Mesendoderm (in vitro differentiated cells): Measurements from ENCODE around the gene FOXO6.

Experiments used
- DNase-seq: peaks from one replicate; pipeline ENCODE4 v3.0.0; 2013
- H2AK5ac ChIP-seq: 2 replicates; pipeline ENCODE4 v1.6.1; 2013; ENCODE audit warnings: low read length, inconsistent platforms
- H2BK120ac ChIP-seq: 2 replicates; pipeline ENCODE4 v1.6.1; 2013; ENCODE audit warnings: low read depth, mild to moderate bottlenecking, low read length, moderate library complexity, mixed read lengths
- H2BK15ac ChIP-seq: replicated peaks from 2 replicates; pipeline ENCODE4 v1.6.1; 2013; ENCODE audit warnings: low read depth, mild to moderate bottlenecking, moderate library complexity
- H2BK5ac ChIP-seq: 2 replicates; pipeline ENCODE4 v1.6.1; 2013; ENCODE audit warnings: low read length, inconsistent platforms
- H3K18ac ChIP-seq: 2 replicates; pipeline ENCODE4 v1.6.1; 2013; ENCODE audit warnings: mild to moderate bottlenecking, low read length, mixed read lengths
- H3K23ac ChIP-seq: one replicate; pipeline ENCODE4 v1.6.1; 2013; ENCODE audit warnings: low read length
- H3K27ac ChIP-seq: 2 replicates; pipeline ENCODE4 v1.5.1; 2013; ENCODE audit warnings: low read depth, mild to moderate bottlenecking, inconsistent platforms, low read length, moderate library complexity
- H3K27me3 ChIP-seq: 2 replicates; pipeline ENCODE4 v1.6.1; 2013; ENCODE audit warnings: low read length, control low read depth, mild to moderate bottlenecking, inconsistent platforms; ENCODE audit not compliant: insufficient read depth, poor library complexity
- H3K36me3 ChIP-seq: 2 replicates; pipeline ENCODE4 v1.6.1; 2013; ENCODE audit warnings: low read length, inconsistent platforms; ENCODE audit not compliant: control insufficient read depth, insufficient read depth
- H3K4ac ChIP-seq: one replicate; pipeline ENCODE4 v1.6.1; 2013; ENCODE audit warnings: low read depth, mild to moderate bottlenecking, low read length, moderate library complexity
- H3K4me1 ChIP-seq: 2 replicates; pipeline ENCODE4 v1.6.1; 2013; ENCODE audit warnings: low read depth, low read length, inconsistent platforms; ENCODE audit not compliant: control insufficient read depth
- H3K4me2 ChIP-seq: 2 replicates; pipeline ENCODE4 v1.6.1; 2013; ENCODE audit warnings: low read length
- H3K4me3 ChIP-seq: 2 replicates; pipeline ENCODE4 v1.5.1; 2013; ENCODE audit warnings: mild to moderate bottlenecking, low read length
- H3K56ac ChIP-seq: one replicate; pipeline ENCODE4 v1.6.1; 2013; ENCODE audit warnings: low read length
- H3K79me1 ChIP-seq: 2 replicates; pipeline ENCODE4 v1.6.1; 2013; ENCODE audit warnings: low read length, inconsistent platforms
- H3K79me2 ChIP-seq: 2 replicates; pipeline ENCODE4 v1.6.1; 2013; ENCODE audit warnings: mild to moderate bottlenecking, low read length; ENCODE audit not compliant: control insufficient read depth, insufficient read depth
- H3K9ac ChIP-seq: 2 replicates; pipeline ENCODE4 v1.6.1; 2013; ENCODE audit warnings: low read length, inconsistent platforms
- H4K5ac ChIP-seq: one replicate; pipeline ENCODE4 v1.6.1; 2013; ENCODE audit warnings: low read length
- H4K8ac ChIP-seq: one replicate; pipeline ENCODE4 v1.6.1; 2013; ENCODE audit warnings: low read depth, mild to moderate bottlenecking, control low read depth, low read length, moderate library complexity
- WGBS: extraction: QIAGEN DNeasy Blood & Tissue Kit; methylation state at CpG from one replicate; pipeline ENCODE4 v1.1.7; 2013; ENCODE audit warnings: low lambda C conversion rate, missing lambda C conversion rate; ENCODE audit not compliant: insufficient coverage; ENCODE audit errors: extremely low coverage; 5-methylcytosine and 5-hydroxymethylcytosine counted together

Gene FOXO6

GRCh38 chr1:41416081-41416480, 54.8 kb downstream of the FOXO6 start:
- H2AK5ac ChIP-seq: no peak overlapping the region
- no peak overlapping the region for H4K8ac ChIP-seq
- no peak for DNase-seq
- H3K4me1 ChIP-seq: no peaks in the 10 kb centered on the region
- no peaks in the 10 kb centered on the region for H3K79me1 ChIP-seq
- no peak overlapping the region for H3K27ac ChIP-seq
- H2BK120ac ChIP-seq: no peak overlapping the region
- H3K27me3 ChIP-seq: no peaks in the 10 kb centered on the region
- WGBS: no CpG with 5 or more reads among the region's 5 CpGs
- no peak overlapping the region for H3K23ac ChIP-seq
- H3K4me2 ChIP-seq: no peak overlapping the region
- H3K9ac ChIP-seq: no peak overlapping the region
- H3K4me3 ChIP-seq: no peak overlapping the region
- no peak overlapping the region for H3K18ac ChIP-seq
- no peak overlapping the region for H2BK15ac ChIP-seq
- no peak overlapping the region for H3K4ac ChIP-seq
- no peaks in the 10 kb centered on the region for H3K79me2 ChIP-seq
- no peak overlapping the region for H3K56ac ChIP-seq
- no peak overlapping the region for H2BK5ac ChIP-seq
- H4K5ac ChIP-seq: no peak overlapping the region
- no peaks in the 10 kb centered on the region for H3K36me3 ChIP-seq

- Histone ChIP-seq H3K56ac (no peak overlapping the region), H3K79me1 (no peaks in the 10 kb centered on the region), H4K5ac (no peak overlapping the region), H4K8ac (no peak overlapping the region), H3K79me2 (no peaks in the 10 kb centered on the region), H3K27ac (no peak overlapping the region), H3K18ac (no peak overlapping the region), H3K36me3 (no peaks in the 10 kb centered on the region), H3K4me3 (no peak overlapping the region), H2BK5ac (no peak overlapping the region), H2BK15ac (no peak overlapping the region), H3K4me2 (no peak overlapping the region), H3K9ac (no peak overlapping the region), H2BK120ac (no peak overlapping the region), H2AK5ac (no peak overlapping the region), H3K4me1 (no peaks in the 10 kb centered on the region), H3K23ac (no peak overlapping the region), H3K4ac (no peak overlapping the region), H3K27me3 (no peaks in the 10 kb centered on the region)
- DNase-seq: peak; percentile 86
- WGBS: no CpG with 5 or more reads among the region's 18 CpGs
Observed at GRCh38 chr1:41416552-41417334, 55.5 kb downstream of the FOXO6 start.

GRCh38 chr1:41417335-41417682, 56.1 kb downstream of the FOXO6 start:
- Histone ChIP-seq H3K79me1 (no peaks in the 10 kb centered on the region), H2BK15ac (no peak overlapping the region), H2BK5ac (no peak overlapping the region), H2AK5ac (no peak overlapping the region), H3K18ac (no peak overlapping the region), H3K4me2 (no peak overlapping the region), H3K4me3 (no peak overlapping the region), H3K9ac (no peak overlapping the region), H4K8ac (no peak overlapping the region), H3K56ac (no peak overlapping the region), H3K23ac (no peak overlapping the region), H3K36me3 (no peaks in the 10 kb centered on the region), H3K79me2 (no peaks in the 10 kb centered on the region), H3K4me1 (no peaks in the 10 kb centered on the region), H3K27me3 (no peaks in the 10 kb centered on the region), H4K5ac (no peak overlapping the region), H3K27ac (no peak overlapping the region), H3K4ac (no peak overlapping the region), H2BK120ac (no peak overlapping the region)
- DNase-seq: no peak
- WGBS: no CpG with 5 or more reads among the region's 1 CpG

- H3K56ac ChIP-seq: no peak overlapping the region
- H3K36me3 ChIP-seq: no peaks in the 10 kb centered on the region
- no peak overlapping the region for H3K4ac ChIP-seq
- H3K27me3 ChIP-seq: no peaks in the 10 kb centered on the region
- no peak overlapping the region for H2AK5ac ChIP-seq
- no peak overlapping the region for H2BK120ac ChIP-seq
- no peaks in the 10 kb centered on the region for H3K4me1 ChIP-seq
- H3K4me3 ChIP-seq: no peak overlapping the region
- no peak overlapping the region for H3K27ac ChIP-seq
- H4K5ac ChIP-seq: no peak overlapping the region
- no peak for DNase-seq
- no peaks in the 10 kb centered on the region for H3K79me1 ChIP-seq
- H3K9ac ChIP-seq: no peak overlapping the region
- no peak overlapping the region for H3K23ac ChIP-seq
- no peak overlapping the region for H2BK5ac ChIP-seq
- H3K79me2 ChIP-seq: no peaks in the 10 kb centered on the region
- WGBS: no CpG with 5 or more reads among the region's 6 CpGs
- no peak overlapping the region for H3K18ac ChIP-seq
- H3K4me2 ChIP-seq: no peak overlapping the region
- no peak overlapping the region for H4K8ac ChIP-seq
- H2BK15ac ChIP-seq: no peak overlapping the region
Observed at GRCh38 chr1:41417746-41418145, 56.5 kb downstream of the FOXO6 start.

GRCh38 chr1:41418857-41419583, 57.8 kb downstream of the FOXO6 start:
- WGBS: no CpG with 5 or more reads among the region's 16 CpGs
- DNase-seq: peak; percentile 66
- no peak overlapping the region for H3K56ac ChIP-seq
- no peak overlapping the region for H3K23ac ChIP-seq
- H3K27me3 ChIP-seq: no peaks in the 10 kb centered on the region
- H3K4me3 ChIP-seq: no peak overlapping the region
- no peak overlapping the region for H4K8ac ChIP-seq
- no peak overlapping the region for H3K4me2 ChIP-seq
- H2AK5ac ChIP-seq: no peak overlapping the region
- no peaks in the 10 kb centered on the region for H3K36me3 ChIP-seq
- H4K5ac ChIP-seq: no peak overlapping the region
- H2BK15ac ChIP-seq: no peak overlapping the region
- no peak overlapping the region for H3K18ac ChIP-seq
- H3K4me1 ChIP-seq: no peaks in the 10 kb centered on the region
- H3K79me1 ChIP-seq: no peaks in the 10 kb centered on the region
- no peak overlapping the region for H2BK120ac ChIP-seq
- no peak overlapping the region for H2BK5ac ChIP-seq
- no peak overlapping the region for H3K9ac ChIP-seq
- H3K4ac ChIP-seq: no peak overlapping the region
- no peaks in the 10 kb centered on the region for H3K79me2 ChIP-seq
- H3K27ac ChIP-seq: no peak overlapping the region
